Skeletal muscle cell (primary cell): Measurements from ENCODE around the gene PAFAH2.

Experiments
- DNase-seq: peaks from one replicate; pipeline ENCODE4 v3.0.0-alpha.2; 2010; ENCODE audit warnings: low read depth
- H3K4me3 ChIP-seq: 2 replicates; pipeline ENCODE4 v1.5.1; 2011; ENCODE audit warnings: low read depth, mild to moderate bottlenecking, control low read depth, low read length, moderate library complexity

The PAFAH2 gene

DNA sequence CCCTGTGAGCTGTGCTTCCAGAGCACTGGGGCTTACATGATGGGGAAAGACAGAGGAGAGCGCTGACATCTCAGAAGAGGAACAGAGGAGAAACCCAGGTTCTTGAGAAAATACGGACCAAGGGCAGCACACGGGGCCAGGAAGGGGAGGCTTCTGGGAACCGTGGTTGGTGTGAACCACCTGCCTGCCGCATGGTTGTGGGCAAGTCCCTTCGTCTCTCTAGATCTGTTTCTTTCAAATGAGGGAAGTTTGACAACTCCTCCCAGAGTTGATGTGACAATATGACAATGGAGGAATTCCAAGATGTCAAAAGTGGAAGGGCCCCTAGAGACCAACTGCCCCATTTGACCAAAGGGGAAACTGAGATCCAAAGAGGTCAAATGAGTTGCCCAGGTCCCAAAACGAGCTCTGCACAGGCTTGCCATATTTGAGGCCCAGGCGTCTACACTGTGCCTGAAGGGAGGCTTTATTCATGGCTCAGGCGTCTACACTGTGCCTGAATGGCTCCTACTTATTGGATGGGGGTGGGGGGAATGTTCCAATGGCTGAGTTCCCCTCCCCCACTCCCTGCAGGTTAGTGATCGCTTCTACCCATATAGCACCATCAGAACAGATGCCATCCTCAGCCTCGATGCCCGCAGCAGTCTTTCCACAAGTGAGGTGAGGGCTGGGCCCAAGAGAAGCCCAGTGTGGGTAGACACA lies 34.9 kb upstream of the PAFAH2 start:
- H3K4me3 ChIP-seq: no peak overlapping the region
- no peak for DNase-seq

DNA sequence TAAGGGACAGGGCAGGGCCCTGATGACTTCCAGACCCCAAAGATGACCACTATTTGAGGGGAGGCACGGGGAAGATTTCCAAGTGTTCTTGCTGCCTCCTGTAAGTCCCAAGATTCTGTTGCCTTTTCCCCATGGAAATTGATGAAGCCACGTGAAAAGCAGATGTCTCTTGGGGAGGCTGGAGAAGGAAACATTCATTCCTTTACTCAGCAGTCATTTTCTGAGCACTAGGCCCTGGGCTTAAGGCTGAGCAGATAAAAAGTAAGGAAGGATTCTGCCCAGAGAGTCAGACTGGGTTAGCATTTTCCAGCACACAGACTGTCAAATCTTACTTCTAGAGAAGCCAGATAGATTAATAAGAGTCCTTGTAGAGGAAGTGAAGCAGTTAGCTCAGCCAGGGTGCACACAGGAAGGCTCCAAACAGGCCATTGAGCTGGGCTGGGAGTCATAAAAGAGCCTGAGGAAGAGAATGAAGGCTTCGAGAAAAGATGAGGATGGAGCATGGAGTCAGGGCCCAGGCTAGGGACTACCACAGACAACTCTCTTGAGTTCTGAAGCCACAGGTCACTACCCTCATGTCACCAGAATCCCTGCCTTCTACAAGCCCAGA lies 33.9 kb upstream of the PAFAH2 start:
- no peak overlapping the region for H3K4me3 ChIP-seq
- no peak for DNase-seq

DNA sequence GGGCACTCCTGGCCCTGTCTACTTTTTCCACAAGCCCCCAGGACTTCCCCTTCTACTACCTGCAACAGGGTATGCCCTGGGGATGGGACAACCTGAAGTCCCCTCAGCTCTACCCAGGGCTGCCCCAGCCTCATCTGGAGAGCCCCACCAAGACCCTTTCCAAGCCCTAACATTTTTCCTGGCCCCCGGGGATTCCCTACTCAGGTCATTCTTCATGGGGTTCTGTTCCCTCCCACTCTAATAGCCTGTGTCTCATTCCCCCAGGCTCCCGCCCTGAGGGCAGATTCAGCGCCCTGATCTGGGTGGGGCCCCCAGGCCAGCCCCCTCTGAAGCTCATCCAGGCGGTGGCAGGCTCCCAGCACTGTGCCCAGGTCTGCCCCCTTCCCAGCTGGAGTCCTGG lies 33.3 kb upstream of the PAFAH2 start:
- no peak for DNase-seq
- H3K4me3 ChIP-seq: no peak overlapping the region

DNA sequence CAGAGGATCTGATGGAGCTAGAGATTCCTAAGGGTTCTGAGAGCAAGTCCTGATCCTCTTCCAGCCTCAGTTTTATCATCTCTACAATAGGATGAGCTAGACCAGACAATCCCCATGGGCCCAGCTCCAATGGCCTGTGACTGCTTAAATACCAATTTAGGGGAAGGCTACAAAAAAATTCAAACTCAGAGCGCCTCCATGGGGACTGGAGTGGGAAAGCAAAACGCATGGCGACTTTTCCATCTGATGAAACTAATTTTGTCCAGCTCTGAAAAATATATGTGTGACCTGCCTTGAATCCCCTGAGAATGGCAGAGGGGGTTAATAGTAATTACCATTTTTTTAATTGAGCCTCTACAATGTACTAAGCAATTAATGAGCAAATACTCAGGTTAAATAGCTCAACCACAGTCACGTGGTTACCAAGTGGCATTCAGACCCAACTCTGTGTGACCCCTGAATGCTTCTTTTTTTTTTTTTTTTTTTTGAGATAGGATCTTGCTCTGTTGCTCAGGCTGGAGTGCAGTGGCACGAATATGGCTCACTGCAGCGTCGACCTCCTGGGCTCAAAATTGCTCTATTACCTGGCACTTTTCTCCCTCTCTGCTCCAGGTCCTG lies 32.1 kb upstream of the PAFAH2 start:
- no peak for DNase-seq
- H3K4me3 ChIP-seq: no peak overlapping the region

DNA sequence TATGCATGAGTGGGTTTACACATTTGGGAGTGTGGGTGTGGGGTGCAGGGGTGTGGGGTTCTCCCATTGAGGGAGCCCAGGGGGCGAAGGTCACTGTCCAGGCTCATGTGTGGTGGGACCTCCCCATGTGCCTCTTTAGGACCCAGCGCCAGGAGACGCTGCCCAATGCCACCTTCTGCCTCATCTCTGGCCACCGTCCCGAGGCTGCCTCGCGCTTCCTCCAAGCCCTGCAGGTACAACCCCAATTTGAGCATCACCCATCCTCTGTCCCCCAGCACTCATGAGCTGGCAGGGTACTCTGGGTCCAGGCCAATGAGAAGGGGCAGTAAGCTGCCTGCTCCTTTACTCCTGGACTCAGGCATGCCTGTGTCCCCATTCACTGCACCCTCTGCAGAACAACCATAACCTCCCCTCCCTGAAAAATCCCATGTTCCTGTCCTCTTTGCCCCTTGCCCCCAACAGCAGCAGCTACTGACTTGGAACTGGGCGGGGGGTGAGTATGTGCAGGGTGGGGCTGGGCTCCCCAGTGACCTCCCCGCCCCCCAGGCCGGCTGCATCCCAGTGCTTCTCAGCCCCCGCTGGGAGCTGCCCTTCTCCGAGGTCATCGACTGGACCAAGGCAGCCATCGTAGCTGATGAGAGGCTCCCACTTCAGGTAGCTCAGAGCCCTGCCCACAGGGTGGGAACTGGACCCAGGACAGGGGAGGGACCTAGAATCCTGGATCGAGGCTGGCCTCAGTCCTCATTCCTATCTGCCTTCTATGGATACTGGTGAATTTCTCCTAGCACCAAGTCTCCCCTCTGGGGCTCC lies 31.4 kb upstream of the PAFAH2 start:
- DNase-seq: no peak
- H3K4me3 ChIP-seq: no peak overlapping the region

DNA sequence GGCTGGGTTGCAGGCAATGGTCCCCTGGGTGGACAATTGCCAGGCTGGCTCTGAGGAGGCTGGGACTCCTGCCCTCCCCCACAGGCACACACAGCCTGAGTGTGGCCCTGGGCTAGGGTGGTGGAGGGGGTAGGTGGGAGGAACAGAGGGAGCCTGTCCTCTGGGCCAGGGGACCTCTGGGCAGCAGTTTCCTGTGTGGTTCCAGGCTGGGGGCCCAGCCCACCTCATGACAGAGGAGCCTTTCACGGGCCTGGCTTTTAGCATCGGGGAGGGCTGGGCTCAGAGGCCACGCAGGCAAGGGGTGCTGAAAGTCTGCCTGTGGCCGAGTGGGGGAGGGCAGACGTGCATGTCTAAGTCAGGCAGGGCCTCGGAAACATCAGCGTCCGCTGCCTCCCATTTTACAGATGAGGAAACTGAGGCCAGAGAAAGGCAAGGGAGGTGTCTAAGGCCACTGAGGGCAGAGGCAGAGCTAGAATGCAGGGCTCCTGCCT lies 30.7 kb upstream of the PAFAH2 start:
- no peak for DNase-seq
- H3K4me3 ChIP-seq: no peak overlapping the region

DNA sequence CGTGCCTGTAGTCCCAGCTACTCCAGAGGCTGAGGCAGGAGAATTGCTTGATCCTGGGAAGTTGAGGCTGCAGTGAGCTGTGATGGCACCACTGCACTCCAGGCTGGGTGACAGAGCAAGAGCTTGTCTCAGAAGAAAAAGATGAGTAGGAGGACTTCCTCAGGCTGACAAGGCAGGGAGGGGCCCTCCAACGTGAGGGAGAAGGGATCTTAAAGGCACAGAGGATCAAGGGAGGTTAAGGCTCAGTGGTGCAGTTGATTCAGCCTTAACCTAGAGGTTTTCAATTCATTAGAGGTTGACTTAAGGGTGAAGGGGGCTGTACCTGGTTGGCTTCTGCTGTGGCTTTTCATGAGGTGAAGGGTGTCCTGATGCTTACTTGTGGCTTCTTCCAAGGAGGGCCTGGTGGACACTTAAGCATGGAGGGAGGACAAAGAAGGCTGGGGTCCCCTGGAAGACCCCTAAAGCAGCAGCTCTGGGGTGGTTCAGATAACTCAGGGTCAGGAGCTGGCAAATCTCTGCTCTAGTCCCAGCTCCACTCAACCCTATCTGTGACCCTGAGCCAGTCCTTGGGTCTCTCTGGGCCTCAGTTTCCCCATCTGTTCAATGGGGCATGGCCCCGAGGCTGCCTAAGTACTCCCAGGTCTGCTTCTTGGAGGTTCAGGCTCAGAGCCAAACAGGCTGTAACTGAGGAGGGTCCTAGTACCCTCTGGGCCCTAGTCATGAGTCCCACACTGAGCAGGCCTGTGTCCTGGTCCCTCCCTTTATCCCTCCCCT lies 30.0 kb upstream of the PAFAH2 start:
- no peak for DNase-seq
- no peak overlapping the region for H3K4me3 ChIP-seq

DNA sequence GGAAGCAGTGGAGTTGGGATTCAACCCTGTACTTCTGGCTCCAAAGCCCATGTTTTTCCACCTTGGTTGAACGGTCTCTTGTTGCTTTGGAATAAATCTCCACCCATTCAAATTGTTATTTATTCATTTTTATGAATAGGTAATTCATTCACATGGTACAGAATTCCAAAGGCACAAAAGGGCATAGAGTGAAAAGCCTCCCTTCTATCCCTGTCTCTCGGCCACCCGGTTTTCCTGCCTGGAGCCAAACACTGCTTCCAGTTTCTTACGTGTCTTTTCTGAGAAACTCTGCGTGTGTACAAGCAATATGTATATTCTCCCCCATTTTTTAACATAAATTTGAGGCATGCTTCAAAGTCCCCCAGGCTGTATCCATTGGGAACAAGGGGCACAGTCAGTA lies 27.7 kb upstream of the PAFAH2 start:
- no peak for DNase-seq
- no peak overlapping the region for H3K4me3 ChIP-seq

DNA sequence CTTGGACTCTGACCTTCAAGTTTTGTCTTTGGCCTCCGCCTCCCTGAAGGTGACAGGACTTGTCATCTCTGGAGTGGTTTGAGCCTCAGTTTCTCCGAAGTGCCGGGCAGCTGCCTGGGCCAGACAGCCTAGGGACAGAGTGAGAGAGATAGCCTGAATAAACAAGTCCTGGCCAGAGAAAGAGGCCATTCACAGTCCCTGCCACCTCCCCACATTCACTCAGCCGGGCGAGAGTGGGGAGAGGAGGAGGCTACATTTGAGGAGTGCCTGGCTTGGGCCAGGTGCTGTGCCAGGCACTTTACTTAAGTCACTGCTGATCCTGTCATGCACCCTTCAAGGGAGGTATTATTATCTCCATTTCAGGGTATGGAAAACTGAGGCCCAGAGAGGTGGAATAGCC lies 27.2 kb upstream of the PAFAH2 start:
- no peak for DNase-seq
- H3K4me3 ChIP-seq: no peak overlapping the region

DNA sequence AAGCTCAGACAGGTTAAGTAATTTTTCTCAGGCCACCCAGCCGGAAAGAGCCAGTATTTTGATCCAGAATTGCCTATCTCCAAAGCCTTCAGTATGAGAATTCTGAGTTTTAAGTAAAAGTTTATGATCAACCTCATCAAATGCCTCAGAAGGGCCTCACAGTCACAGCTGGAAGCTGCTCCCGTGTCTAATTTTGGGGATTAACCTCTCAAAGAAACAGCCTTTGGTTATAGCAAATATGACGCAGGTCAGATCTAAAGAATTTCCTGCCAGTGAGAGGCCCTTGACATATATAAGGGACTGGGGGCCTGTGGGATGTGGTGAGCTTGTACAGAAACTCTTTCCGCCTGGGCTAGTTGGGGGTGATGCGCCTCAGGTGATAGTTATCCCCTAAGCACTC lies 26.0 kb upstream of the PAFAH2 start:
- no peak for DNase-seq
- H3K4me3 ChIP-seq: no peak overlapping the region

DNA sequence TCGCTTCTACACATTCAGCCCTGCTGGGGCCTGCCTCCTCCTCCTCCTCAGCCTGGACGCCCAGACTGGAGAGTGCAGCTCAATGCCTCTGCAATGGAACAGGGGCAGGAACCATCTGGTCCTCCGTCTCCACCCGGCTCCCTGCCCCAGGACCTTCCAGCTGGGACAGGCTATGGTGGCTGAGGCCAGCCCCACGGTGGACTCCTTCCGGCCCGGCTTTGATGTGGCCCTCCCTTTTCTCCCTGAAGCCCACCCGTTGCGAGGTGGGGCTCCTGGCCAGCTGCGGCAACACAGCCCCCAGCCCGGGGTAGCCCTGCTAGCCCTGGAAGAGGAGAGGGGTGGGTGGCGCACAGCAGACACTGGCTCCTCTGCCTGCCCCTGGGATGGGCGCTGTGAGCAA lies 25.1 kb upstream of the PAFAH2 start:
- DNase-seq: no peak
- H3K4me3 ChIP-seq: no peak overlapping the region

DNA sequence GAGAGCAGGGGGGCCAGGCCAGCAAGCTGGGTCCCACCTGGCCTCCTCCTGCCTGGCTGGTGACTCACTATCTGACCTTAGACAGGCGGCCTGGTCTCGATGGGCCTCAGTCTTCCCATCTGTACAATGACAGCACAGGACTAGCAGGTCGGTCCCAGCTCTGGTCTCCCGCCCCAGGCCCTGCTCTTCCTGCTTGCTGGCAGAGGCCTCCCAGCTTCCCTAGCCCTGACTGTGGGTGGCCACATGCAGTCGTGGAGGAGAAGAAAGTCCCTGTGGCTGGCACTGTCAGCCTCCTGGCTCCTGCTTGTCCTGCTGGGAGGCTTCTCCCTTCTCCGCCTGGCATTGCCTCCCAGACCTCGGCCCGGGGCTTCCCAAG lies 24.5 kb upstream of the PAFAH2 start:
- DNase-seq: no peak
- H3K4me3 ChIP-seq: no peak overlapping the region

DNA sequence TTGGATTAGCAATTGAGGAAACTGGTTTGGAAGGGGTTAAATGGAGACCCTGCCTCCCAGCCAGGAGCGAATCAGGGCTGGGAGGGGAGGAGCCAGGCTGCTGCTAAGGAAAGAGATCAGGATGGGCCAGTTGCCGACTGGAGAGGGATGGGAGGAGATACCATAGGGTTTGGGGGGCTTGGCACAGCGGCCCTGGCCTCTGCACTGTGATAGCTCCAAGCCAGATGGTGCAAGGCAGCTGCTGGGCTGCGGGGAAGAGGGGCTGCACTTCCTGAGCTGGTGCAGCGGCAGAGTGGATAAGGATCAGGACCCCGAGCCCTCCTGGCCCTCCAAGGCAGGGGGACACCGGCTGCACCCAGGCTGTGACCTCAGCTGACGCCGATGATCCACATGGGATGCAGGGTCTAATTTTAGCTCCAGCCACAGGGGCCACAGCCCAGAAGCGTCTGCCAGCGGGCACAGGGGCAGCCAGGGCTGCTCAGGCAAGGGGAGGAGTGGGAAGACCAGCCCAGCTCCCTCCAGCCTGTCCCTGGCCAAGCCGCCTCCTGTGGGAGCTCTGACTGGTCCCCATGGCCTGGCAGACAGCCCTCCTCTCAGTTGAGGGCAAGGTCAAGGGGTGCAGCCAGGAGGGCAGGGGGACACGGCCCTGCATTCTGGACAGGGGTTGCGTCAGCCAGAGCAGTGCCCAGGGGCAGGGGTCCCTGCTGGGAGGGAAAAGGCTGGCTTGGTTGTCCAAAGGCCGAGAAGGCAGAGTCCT lies 24.0 kb upstream of the PAFAH2 start, which contains the start of gene EXTL1:
Gene EXTL1, plus strand, starts transcription at position 129 of the 757 bp plus-strand sequence. CDS start 872 bp downstream, outside the sequence.
- H3K4me3 ChIP-seq: peak within 1 kb of the TSS; percentile 39
- DNase-seq: no peak

DNA sequence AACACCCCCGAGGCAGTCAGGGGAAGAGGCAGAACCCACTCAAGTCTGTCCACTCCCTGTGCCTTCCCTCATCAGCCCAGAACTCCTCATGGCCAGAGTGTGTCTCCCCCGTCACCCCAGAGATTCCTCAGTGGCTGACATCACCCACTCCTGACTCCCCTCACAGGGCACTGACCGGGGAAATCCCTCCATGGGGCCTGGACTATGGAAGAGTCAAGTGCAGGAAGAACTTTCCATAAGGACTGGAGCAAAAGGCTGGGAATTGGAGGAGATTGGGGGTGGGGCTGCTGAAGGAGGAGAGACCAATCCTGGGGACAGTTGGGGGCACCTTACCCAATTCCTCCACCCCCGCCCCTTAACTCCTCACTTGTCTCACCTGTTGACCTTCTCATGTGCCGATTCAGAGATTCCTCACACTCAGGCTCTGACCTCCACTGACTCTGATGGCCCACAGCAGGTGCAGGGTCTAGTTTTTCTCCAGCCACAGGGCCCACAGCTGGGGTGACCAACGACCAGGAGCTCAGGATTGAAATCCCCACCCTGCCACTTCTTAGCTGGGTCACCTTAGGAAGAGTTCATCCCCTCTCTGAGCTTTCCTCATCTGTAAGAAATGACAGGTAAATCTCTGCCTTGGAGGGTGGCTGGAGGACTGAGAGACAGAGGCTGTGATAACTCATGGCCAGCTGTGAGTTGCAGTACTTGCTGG lies 23.2 kb upstream of the PAFAH2 start:
- H3K4me3 ChIP-seq: no peak overlapping the region
- DNase-seq: no peak

DNA sequence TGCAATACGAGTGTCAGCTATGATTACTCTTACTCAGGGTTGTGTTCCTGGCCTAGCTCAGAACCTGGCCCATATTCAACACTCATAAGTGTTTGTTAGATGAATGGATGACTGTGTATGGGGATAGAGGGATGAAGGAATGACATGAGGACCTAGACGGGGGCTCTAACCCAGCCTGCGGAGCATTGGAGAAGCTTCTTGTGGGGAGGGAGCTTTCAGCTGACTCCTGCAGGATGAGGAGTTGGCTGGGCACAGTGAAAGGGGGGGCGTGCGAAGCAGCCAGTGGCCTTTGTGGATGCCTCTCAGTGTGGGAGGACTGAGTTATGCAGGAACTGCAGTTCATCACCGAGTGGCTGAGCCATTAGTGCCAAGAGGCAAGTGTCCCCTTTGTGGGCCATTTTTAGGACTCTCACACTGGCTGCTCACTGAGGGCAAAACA lies 22.5 kb upstream of the PAFAH2 start:
- DNase-seq: no peak
- no peak overlapping the region for H3K4me3 ChIP-seq

DNA sequence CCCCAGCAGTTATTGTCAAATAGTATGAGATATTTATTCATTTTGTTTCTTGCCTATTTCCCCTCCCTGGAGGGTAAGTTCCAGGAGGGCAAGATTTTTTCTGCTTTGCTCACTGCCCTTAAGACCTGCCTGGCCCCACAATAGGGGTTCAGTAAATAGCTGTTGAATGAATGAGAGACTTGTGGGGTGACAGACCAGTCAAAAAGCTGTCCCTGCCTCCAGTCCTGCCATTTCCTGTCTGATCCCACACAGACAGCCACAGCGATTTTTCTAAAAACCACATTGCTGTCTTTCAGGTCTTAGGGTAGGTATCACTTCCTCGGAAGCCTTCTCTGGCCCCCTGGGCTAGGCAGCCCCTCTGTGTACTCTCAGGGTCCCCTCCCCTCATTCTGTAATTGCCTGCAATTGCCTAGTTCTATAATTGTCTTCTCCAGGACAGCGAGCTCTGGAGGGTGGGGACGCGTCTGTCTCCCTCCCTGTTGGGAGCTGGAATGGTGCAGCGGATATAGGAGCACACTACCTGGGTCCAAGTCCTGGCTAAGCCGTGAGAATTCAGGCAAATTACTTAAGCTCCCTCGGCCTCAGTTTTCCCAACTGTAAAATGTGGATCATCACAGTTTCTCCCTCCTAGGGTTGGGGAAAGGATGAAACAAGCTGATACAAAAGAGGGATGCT lies 21.9 kb upstream of the PAFAH2 start:
- H3K4me3 ChIP-seq: no peak overlapping the region
- DNase-seq: no peak

DNA sequence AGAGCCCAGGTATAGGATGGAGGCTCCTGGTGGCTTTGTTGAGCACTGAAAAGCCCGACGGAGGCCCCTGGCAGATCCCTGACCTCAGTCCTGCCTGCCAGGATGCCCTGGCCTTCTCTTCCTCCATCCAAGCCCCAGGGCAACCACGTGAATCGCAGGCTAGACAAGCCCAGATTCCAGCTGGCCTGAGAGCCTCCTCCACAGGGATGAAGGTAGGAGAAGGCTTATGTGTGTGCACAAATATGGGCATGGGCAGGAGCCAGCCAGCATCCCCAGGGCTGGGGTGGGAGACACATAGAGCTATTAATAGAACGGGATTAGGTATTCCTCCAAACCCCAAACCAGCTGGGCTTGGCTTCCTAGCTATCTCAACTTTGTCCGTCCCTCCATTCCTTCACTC lies 19.7 kb upstream of the PAFAH2 start:
- no peak overlapping the region for H3K4me3 ChIP-seq
- no peak for DNase-seq
